ENCODE results near the gene KLHL29.

KLHL29 gene

DNA sequence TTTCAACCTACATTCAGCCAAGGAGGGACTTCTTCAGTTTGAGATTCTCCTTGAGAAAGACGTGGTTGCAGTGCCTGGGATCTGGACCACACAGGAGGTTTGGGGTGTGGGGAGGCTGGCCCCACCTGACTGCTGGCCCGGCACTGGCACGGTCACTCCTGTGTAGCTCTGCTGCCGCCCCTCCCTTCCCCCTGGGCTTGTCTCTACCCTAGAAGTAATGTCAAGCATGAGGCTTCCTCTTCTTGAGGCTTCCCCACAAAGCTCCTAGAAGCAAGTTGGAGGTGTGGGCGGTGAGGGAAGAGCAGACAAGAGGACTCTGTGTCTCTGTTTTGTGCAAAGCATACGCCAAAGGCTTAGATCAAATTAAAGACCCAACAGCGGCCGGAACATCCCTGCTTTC, 8.7 kb downstream of the KLHL29 start:
- in situ Hi-C loops (cut with HindIII; ENCODE audit: low sequenced_read_pairs) = no loop called here

DNA sequence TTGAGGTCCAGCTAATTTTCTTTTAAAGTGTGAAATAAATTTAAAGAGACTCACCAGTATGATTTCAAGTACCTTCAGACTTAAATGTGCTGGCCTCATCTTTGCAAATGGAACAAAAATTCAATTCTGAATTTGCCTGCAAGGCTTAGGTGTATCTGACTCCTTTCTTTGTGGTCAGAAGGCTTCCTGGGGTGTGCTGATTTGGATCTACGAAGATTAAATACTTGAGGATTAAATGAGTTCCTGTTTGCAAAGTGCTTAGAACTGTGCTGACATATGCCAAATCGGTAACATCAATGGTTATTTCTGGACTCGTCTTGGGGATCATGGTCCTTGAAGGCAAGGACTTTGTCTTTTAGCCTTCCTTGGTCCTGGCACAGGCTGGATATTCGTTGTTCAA, 9.7 kb downstream of the KLHL29 start:
- in situ Hi-C loops (cut with HindIII; ENCODE audit: low sequenced_read_pairs) = no loop called here

DNA sequence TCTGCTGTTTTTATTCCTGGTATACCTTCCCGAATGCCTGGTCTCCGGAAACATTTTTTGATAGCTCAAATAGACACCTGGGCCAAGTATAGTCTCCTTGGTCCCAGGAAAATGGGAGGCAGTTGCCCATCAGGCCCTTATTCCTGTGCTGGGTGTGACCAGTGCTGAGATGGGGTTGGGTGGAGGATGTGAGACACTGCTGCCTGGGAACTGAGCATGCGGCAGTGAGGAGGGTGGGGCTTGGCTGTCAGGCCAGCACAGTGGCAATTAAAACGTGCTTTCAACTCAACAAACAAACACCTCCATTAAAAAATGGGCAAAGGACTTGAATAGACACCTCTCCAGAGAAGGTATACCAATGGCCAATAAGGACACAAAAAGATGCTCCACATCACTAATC, 12.5 kb downstream of the KLHL29 start:
- in situ Hi-C loops (cut with HindIII; ENCODE audit: low sequenced_read_pairs) = no loop called here

DNA sequence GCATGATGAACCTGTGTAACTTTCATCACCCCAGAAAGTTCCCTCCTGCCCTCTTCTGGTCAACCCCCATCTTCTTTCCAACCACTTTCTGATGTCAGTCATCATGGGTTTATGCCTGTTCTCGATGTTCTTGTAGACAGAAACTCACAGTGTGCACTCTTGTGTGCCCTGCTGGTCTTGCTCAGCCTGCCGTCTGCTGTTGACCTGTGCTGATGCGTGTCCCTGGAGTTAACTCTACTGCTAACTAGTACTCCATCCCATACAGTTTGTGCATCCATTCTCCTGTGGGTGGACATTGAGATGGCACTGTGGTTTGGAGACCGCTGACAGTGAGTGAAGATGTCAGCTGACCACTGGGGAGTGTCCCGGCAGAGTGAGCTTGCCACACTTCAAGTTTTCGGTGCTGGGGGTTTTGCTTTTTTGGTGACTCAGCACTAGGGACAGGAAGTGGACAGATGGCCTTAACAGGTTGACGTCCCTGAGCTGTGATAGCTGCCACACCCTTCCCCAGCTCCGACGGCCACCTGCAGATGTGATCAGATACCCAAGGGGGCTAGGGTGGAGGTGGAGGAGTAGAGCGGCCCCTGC, 14.8 kb downstream of the KLHL29 start:
- in situ Hi-C loops (cut with HindIII; ENCODE audit: low sequenced_read_pairs) = no loop called here

DNA sequence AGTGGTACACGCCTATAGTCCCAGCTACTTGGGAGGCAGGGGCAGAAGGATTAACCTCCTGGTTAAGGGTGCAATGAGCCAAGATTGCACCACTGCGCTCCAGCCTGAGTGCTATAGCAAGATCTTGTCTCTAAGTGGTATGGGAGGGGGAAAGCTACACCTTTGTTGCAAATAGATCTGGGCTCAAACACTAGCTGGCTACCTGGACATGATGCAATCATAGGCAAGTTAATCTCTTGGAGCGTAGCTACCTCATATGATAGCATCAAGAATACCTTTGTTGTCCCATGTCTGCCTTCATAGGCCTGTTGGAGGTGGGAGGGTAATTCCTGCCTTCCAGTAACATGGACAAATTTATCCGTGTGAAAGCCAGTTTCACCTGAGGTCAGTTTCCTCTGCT, 15.7 kb downstream of the KLHL29 start:
- in situ Hi-C loops (cut with HindIII; ENCODE audit: low sequenced_read_pairs) = no loop called here

DNA sequence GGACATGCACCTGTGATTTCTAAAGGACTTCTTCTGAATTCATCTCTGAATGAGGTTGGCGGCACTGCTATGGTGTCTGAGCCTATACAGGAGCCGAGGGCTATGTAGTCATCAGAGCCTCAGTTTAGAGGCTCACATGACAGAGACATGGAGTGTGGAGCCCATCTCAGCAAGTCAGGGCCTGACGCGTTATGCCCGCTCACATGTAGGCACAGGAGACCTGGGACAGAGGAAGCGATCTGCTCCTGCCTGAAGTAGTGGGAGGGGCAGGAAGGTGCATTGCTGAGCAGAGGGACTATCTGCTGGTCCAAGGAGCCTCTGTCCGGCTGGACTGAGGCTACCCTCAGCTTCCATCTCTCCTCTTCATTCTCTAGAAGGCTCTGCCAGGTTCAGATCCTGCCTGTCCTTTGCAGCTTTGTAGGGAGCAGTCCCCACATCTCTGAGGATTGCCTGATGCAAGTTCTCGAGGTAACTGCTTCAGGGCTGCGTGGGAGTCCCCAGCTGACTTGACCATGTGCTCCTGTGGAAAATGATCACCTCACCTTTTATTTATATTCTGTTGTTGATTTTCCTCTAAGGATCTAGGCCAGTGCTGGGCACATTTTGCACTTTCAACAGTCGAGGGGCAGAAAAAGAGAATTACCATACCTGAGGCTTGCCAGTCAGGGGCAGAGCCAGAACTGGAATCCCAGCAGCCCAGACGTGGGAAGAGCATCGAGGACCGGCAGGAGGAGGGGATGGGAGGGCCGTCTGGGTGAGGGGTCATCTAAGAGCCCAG, 16.6 kb downstream of the KLHL29 start:
- in situ Hi-C loops (cut with HindIII; ENCODE audit: low sequenced_read_pairs) = no loop called here

DNA sequence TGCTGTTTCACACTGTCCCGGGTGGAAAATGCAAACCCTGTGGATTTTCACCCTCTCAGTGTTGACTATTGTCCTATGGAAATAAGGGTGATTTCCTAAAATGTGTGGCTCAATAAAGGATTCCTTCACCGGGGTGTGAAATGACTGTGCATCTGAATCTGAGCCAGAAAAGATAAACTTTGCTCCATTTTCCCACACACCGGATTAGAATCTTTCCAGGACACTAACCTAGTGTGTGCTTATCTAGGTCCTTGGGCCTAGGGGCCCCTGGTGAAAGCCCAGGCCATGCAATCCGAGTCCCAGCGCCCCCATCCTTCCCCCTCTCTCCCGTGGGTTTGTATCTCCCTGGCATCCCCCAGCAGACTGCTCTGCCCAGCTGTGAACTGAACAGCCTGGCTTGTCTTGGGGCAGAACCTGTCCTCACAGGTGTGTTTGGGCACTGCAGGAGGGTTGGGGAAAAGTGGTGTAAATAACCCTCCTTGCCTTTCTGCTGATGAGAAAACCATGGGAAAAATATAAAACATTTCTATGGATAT, 17.3 kb downstream of the KLHL29 start:
- in situ Hi-C loops (cut with HindIII; ENCODE audit: low sequenced_read_pairs) = no loop called here

DNA sequence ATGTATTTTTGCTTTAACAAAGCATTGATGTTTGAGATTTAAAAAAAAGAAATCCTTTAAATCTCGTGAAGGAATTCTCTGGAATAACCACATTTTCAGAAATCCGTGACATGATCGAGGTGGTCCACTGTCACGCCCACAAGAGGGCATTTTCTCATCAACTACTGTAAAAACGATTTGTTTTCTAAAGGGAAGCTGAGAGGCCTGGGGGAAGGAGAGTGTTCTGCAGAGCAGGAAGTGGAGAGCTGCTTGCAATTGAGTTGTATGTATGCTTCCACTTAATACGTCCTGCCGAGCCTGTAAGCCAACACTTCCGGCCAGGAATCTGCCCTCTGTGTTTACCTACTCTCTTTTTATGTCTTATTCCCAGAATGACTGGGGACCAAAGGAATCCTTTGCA, 19.4 kb downstream of the KLHL29 start:
- in situ Hi-C loops (cut with HindIII; ENCODE audit: low sequenced_read_pairs) = no loop called here

DNA sequence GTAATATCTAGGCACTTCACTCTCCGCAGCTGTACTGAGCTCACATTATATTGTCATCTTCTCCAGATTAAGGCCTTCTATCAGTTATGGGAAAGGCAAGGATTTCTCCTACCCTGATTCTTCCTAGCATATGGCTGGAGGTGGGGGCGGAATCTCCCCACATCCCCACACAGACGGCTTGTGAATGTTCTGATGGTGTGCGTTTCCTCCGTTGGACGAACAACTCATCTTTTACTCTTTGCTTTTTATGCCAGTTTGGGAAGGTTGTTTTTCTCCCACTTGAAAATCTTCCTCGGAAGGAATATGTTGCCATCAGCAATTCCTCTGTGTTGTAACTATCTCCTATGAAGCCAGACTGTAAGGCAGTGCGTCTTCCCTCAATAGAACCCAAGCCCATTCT, 24.3 kb downstream of the KLHL29 start:
- in situ Hi-C loops (cut with HindIII; ENCODE audit: low sequenced_read_pairs) = no loop called here

DNA sequence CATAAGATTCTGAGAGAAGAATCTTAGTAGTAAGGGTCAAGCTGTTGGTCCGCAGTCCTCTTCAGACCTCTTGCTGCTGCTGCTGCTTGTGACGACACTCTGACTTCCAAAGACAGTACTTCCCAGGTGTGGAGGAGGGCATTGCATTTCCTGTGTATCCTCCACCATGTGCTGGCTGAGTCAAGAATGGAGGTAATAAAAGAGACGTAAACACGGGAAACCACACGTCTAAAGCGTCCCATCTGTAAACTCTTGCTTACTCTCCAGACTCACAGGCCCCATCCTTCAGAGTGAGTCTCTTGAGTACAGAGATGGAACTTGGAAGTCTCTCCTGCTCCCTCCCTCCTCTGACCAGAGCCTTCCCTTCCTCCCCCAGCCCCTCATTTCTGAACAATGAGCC, 25.6 kb downstream of the KLHL29 start:
- in situ Hi-C loops (cut with HindIII; ENCODE audit: low sequenced_read_pairs) = no loop called here

DNA sequence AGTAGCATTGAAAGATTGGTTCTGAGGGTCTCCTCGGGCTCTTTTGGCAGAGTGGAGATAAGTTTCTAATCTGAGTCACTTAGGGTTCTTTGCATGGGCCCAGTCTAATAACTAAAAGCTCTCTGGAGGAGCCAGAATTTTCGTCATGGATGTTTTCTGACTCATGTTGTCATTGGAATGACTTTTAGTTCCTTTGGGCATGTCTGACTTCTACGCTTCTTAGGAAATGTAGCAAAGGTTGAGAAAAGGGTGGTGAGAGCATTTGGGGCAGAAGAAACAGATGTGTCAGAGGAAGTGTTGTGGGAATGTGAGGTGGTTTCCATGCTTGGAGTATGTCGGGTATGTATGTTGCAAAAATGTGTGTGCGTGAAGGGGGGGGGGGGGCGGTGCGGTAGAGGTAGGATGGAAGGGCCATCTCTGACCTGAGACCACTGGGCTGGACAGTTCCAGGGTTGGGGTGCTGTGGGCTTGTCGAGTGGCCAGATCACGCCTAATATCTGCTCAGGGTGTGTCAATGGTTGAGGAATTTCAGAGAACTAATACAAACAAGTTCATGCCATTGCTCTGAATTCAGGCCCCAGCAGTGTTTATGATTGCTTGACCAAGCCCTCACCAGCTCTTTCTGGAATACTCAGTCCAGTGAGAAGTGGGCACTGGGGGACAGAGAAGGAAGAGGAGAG, 26.9 kb downstream of the KLHL29 start:
- in situ Hi-C loops (cut with HindIII; ENCODE audit: low sequenced_read_pairs) = no loop called here

DNA sequence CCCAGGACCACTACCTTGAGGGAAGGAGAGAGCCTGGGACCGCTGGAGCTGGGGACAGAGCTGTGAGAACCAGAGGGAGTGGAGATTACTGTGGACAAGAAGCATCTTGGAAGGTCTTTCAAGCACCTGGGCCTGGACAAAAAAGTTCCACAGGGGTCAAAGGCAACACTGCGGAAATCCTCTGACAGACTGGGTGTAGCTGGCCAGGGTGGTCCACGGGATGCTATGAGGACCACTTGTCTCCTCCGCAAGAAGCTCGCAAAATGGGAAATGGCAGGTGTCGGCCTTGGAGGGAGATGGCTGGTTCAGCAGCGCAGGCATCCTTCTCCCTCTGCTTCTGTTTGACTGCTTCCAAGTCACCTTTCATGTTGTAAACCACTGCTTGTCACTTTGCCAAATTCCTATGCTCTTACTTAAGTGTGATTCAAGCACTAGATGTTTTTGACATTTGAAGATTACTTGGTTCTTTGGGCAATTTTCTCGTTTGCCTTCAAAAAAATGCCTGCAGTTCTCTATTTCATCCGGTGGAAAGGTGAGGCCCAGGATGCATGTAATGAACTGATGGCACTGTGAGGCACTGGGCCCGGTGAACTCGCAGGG, 27.7 kb downstream of the KLHL29 start:
- in situ Hi-C loops (cut with HindIII; ENCODE audit: low sequenced_read_pairs) = no loop called here

DNA sequence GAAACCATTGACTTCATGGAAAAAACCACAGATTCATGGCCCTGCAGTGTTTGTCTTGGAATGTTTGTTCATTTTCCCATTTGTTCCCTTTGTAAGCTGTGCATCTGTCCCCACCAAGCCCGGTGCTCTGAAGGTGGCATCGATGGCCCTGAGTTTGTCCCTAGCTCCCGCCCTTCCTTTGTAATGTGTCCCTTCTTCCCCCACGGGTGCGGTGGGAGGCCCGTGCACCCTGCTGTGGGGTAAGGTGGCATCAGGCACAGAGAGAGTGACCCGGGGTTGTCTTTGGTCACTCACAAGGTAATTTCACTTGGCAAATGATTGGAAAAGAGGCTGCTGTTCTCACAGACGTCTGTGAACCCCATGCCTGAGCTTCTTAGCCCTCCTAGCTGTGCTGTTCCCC, 28.7 kb downstream of the KLHL29 start:
- in situ Hi-C loops (cut with HindIII; ENCODE audit: low sequenced_read_pairs) = no loop called here

DNA sequence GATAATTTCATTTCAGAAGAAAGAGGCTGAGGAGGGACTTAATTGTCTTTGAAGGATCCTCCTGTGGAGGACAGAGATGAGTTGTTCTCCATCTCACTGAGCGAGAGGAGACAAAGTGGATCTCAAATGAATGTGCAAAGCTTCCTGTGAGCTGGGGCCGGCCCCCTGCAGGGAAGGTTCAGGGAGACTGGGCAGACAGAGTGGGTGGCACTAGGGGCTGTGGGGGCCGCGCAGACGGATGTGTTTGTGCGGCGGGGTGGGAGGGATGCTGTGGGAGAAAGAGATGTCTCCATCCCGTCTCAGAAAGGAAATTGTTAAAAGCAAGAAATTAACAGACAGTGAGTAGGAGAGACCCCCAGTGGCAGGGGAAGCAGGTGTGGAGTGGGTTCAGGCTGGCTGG, 29.1 kb downstream of the KLHL29 start:
- in situ Hi-C loops (cut with HindIII; ENCODE audit: low sequenced_read_pairs) = no loop called here

DNA sequence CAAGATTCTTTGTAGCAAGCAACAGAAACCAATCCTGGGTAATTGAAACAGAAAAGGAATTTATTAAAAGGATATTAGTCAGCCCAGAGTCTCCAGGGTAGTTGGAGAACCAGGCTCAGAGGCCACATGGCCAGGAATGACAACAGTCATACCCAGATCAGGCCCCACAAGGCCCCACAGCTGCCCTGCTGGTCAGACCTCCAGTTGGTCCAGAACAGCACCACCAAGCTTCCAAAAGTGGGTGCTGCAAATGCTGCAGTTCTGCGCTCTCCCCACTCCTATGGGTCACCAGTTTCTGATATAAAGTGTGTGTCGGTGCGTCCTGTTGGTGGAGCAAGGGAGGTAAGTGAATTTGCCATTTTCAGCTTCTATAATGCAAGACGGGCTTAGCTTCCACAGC, 29.9 kb downstream of the KLHL29 start:
- in situ Hi-C loops (cut with HindIII; ENCODE audit: low sequenced_read_pairs) = no loop called here

DNA sequence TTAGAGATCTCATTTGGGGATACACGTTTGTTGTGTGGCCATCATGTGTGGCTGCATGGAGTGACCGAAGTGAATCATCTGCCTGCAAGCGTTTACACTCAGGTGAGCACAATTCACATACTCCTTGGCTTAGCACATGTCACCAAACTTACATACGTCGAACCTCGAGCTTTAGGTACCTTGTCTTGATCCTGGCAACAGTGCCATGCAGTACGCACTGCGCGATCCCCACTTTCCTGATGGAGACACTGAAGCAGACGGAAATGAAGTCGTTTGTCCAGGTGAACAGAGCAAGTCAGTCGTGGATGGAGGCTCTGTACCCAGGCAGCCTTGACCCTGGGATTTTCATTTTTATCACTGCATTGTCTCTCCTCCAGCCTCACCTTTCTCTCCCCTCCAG, 32.3 kb downstream of the KLHL29 start:
- in situ Hi-C loops (cut with HindIII; ENCODE audit: low sequenced_read_pairs) = no loop called here

DNA sequence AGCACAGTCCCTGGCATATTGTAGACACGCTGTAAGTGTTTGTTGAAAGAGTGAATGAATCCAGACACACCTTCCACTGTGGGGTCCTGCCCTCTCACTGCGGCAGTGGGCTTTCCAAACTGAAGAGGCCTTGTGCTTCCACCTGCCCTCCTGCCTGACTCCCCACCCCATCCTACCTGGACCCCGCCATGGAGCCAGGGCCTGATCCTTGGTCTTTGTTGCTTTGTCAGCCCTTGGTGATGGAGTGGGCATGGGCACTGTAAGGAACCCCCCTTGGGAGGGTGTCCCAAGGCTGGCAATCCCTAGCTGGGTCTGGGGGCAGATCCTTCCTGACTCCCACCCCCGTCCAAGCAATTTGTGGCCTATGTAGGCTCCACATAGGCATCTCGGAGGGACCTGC, 33.1 kb downstream of the KLHL29 start:
- in situ Hi-C loops (cut with HindIII; ENCODE audit: low sequenced_read_pairs) = no loop called here

DNA sequence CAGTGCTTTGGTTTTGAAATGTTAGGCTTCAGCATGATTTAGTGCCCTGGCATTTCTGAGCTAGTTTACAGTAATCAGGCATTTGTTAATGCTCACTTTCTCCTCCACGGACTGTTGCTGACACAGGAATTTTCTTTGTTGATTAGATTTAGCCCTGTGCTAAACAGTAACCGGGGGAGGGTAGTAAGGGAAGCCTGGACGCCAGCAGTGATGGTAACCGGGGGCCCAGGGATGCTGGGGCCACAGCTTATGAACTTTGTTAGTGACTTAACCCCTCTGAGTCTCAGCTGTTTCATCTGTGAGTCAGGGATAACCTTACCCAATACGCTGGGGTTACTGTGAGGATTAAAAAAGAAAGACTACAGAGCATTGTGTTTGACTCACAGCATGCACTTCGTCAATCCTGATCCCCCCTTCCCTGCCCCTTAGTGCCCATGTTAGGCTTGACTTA, 33.5 kb downstream of the KLHL29 start:
- in situ Hi-C loops (cut with HindIII; ENCODE audit: low sequenced_read_pairs) = no loop called here

DNA sequence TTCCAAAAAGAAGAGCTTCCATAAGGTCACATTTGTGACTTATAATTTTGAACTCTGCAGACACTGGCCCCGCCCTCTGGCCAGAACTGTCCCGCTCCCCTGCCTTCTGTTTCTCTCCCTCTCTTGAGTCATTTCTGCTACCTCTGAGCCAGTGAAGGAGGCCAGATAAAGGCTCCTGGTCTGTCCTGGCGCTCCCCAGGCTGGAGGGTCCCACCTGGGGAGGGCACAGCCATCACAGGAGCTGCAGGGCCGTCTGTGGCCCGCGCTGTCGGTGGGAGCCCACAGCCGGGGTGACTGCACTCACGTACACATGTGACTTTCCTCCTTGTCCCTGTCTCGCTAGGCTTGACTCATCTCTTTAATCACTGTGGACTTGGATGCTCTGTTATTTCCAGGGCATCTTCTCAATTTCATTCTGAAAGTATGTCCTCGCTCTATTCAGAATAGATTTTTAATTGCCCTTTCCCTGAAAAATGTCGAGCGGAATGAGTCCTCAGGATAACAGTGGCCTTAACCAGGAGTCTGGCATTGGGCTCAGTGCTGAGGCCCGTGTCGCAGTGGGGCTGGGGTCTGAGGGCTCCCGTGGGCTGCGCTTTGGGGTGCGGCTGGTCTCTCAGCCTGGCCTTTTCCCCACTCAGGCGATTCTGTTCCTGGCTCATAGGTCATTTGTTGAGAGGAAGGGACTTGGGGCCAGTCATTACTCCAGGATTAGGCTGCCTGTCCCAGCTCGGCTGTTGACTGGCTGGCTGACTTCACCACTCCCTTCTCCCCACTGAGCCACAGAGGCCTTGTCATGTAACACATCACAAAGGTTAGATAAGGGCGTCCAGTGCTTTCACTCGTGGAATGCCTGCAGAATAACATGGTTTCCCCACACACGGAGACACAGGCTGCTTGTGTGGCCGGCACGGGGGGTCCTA, 34.5 kb downstream of the KLHL29 start:
- in situ Hi-C loops (cut with HindIII; ENCODE audit: low sequenced_read_pairs) = no loop called here

DNA sequence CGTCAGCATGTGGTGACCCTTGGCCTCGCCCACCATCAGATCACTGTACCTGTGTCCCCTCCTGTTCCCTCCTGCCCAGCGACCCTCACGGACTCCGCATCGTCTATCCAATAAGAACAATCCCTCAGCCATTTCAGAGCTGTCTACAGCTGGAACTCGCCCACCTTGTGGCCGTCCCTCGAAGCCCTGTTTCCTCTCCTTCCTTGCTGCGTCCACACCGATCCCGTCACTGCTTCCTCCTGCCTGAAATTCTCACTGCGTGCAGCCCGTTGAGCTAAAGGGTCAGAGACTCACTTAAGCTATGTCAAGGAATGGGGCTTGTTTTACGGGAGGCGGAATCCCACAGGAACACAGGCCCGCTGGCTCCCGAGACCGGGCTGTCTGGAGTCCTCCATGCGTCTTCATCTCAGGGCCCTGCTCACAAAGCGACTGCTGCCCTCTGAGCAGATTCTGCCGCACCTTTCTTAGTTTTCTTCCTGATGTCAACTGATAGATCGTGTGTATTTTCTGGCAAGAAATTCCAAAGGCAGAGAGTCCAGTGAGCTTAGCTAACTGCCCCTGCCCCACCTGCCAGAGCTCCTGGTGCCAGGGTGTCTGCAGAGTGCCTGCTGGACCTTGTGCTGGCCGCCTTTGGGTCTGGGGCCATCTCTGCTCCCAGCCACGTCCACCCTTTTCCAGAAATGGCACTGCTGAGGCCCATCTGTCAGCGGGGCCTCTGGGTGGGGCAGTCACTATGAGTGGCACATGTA, 35.3 kb downstream of the KLHL29 start:
- in situ Hi-C loops (cut with HindIII; ENCODE audit: low sequenced_read_pairs) = no loop called here
